DOHH2 (cell line): ENCODE measurements around the gene CD151.

Experiments
- CTCF ChIP-seq: fragments of 200-600 bp; sonication (generic); IDR thresholded peaks from one replicate; pipeline ENCODE4 v1.5.1; 2014; ENCODE audit warnings: antibody characterized with exemption, mild to moderate bottlenecking, low read depth, low read length; ENCODE audit not compliant: poor library complexity, severe bottlenecking
- EZH2phosphoT487 ChIP-seq: fragments of 200-600 bp; sonication (generic); IDR thresholded peaks from 2 replicates; pipeline ENCODE4 v1.6.1; 2017; ENCODE audit warnings: borderline replicate concordance, mild to moderate bottlenecking, antibody characterized with exemption, low read length, moderate library complexity, mixed read lengths

GRCh38 chr11:861105-861479 is 28.3 kb downstream of the CD151 start:
- TF ChIP-seq CTCF (no peak), EZH2phosphoT487 (no peak)
